GM04504 (cell line): ENCODE measurements around the gene PKP2.

Experiments
- DNase-seq: peaks from one replicate; pipeline ENCODE4 v3.0.0-alpha.2; 2012; ENCODE audit warnings: low read depth

Gene PKP2

DNA sequence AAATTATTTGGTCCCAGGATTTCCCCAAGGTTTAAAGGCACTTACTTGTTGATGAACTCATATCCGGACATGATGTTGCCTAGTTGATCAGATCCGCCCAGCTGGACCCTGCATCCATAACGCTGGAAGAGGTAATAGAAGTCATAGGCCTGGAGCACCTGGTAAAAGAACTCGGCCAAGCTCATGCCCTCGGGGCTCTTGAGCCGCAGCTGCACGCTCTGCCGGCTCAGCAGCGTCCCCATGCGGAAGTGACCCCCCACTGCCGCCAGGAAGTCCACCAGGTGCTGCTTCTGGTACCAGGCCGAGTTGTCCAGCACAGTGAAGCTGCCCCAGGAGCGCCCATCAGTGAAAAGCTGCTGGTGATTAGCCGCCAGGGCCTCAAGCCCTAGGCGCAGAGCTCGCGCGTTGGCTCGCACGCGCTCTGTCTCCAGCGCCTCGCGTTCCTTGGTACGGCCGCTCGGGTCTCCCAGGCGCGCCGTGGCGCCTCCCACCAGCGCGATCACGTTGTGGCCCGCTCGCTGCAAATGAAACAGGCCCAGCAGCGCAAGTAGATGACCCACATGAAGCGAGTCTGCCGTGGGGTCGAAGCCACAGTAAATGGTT, 141.4 kb downstream of the PKP2 start:
- peak; percentile 54 for DNase-seq

DNA sequence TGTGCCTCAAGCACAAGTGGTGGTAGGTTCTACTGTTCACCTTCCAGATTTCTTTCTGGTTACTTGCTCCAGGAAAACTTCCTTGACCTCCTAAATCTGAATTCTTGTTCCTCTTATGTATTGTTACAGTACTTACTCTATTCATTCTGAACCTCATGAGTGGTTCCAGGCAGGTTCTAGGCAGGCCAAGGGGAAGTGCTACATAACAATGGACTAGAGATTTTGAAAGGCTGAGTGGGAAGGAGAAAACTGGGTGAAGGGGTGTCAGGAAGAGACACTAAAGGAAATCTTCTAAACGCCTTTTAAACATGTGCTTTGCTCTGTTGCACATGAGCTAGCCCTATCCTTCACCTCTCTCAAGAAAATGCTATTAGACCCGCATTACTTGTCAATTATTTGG, 142.5 kb downstream of the PKP2 start:
- no peak for DNase-seq

DNA sequence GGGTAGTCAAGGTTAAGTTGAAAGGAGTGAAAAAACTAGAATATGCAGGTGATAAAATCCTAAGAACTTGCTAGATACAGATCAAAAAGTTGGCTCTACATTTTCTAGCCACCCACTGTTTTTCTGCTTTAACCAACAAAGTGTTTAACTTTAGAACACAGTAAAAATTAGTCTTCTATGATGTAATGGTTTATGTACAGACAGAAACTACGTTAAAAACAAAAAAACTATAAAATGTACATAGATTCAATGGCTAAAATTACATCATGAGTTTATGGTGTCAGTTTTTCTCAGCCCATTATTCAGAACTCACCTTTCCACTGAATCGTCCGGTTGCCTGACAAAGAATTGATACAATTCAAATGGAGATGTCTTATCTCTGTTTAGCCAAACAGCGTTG, 143.0 kb downstream of the PKP2 start:
- DNase-seq = no peak

DNA sequence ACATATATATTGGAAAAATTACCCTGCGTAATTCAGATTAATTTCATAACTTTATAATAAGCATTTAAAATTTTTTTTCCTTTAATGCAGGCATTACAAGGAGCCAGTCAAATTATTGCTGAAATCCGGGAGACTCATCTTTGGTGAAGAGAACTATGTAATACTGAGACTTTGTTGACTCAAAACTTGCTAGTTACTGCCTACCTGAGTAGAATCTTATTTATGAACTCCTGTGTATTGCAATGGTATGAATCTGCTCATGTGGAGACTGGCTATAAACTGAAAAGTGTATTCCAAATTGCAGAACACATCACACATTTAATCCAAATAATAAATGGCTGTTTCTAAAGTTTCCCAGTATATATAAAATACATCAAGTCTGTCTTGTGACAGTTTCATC, 153.3 kb downstream of the PKP2 start:
- no peak for DNase-seq

DNA sequence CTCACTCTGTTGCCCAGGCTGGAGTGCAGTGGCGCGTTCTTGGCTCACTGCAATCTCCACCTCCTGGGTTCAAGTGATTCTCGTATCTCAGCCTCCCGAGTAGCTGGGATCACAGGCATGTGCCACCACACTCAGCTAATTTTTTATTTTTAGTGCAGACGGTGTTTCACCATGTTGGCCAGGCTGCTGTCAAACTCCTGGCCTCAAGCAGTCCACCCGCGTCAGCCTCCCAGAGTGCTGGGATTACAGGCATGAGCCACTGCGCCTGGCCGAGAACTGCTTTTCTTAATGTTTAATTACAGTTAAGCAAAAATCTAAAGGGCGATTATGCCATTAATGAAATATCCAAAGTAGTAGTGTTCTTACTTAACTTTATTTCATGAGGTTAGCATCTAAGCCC, 154.4 kb downstream of the PKP2 start:
- DNase-seq = no peak
